ENCODE measurements around the gene AGPAT2. TPM values are rescaled to one million over a fixed set of nuclear protein-coding genes. Genes with fewer than 3 reads are reported as not detected.
"Not testable (repeated sequence)": the region's sequence is repeated elsewhere in the genome, so short reads cannot be mapped to it uniquely, and the experiment has no call there.

The AGPAT2 gene
- total RNA-seq, 4 donors from 2014 or later, result 28.8 to 43.6 (median 38.4) TPM

DNA sequence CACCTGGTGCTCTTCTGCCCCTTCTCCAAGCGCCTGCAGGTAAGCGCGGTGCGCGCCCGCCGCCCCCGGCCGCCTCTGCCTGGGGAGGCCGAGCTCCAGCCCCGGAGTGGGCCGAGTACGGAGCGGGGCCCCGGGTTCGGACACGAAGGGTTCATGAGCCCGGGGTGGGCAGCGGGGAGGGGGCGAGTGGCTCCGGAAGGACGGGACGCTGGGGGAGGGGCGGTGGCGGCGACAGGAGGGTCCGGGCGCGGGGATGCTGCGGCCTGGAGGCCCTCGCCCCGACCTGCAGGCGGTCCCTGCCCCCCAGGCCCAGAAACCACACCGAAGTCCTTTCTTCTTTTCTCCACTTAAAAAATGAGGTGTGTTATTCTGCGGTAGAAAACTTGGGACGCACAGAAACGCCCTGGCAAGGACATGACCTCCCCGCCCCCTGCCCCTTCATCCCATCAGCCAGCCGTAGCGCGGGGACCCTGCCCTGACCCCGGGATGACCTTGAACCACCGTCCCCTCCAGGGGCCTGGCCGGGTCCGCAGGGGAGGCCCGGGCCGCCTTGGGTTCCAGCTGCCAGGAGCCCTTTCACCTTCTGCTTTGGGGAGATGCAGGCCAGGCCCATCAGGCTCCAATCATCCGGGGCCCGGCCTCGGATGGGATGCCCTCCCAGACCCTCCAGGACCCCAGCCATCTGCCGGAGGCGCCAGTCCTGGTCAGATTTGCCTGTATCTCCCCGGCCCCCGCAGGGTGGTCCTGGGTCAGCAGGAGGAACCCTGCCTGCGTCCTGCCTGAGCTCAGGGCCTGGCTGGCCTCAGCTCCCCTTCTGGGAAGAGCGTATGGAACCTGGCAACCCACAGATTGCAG is 25.7 kb upstream of the AGPAT2 start:
- H3K36me3 ChIP-seq, result no peaks in the 10 kb centered on the region
- H3K4me1 ChIP-seq, result peaks cover 0 to 28% (median 14%) of the 10 kb centered on the region in 3 donors
- TF ChIP-seq EP300 (IDR thresholded peaks at IDR 0.05), result no peak
- no peak for TF ChIP-seq POLR2AphosphoS5 (IDR thresholded peaks at IDR 0.05)
- TF ChIP-seq POLR2A (IDR thresholded peaks at IDR 0.05), result no peak
- TF ChIP-seq, protein P1, sequence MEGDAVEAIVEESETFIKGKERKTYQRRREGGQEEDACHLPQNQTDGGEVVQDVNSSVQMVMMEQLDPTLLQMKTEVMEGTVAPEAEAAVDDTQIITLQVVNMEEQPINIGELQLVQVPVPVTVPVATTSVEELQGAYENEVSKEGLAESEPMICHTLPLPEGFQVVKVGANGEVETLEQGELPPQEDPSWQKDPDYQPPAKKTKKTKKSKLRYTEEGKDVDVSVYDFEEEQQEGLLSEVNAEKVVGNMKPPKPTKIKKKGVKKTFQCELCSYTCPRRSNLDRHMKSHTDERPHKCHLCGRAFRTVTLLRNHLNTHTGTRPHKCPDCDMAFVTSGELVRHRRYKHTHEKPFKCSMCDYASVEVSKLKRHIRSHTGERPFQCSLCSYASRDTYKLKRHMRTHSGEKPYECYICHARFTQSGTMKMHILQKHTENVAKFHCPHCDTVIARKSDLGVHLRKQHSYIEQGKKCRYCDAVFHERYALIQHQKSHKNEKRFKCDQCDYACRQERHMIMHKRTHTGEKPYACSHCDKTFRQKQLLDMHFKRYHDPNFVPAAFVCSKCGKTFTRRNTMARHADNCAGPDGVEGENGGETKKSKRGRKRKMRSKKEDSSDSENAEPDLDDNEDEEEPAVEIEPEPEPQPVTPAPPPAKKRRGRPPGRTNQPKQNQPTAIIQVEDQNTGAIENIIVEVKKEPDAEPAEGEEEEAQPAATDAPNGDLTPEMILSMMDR (IDR thresholded peaks at IDR 0.05), result no peak
- ATAC-seq, result no peak
- H3K27me3 ChIP-seq, result peaks cover 51% of the 10 kb centered on the region
- 0% methylated on average over 6 of the region's 56 CpGs; no CpG with 5 or more reads in 1 of the 2 donors for WGBS, 2 donors (ENCODE audit: low coverage in 1 of 2)
- peak overlapping the region; percentile 60 to 65 for H3K4me3 ChIP-seq
- H3K9me3 ChIP-seq, result no peaks in the 10 kb centered on the region
- H3K27ac ChIP-seq, result peak overlapping the region in 3 of 4 donors; percentile 42 to 80 (median 79)

DNA sequence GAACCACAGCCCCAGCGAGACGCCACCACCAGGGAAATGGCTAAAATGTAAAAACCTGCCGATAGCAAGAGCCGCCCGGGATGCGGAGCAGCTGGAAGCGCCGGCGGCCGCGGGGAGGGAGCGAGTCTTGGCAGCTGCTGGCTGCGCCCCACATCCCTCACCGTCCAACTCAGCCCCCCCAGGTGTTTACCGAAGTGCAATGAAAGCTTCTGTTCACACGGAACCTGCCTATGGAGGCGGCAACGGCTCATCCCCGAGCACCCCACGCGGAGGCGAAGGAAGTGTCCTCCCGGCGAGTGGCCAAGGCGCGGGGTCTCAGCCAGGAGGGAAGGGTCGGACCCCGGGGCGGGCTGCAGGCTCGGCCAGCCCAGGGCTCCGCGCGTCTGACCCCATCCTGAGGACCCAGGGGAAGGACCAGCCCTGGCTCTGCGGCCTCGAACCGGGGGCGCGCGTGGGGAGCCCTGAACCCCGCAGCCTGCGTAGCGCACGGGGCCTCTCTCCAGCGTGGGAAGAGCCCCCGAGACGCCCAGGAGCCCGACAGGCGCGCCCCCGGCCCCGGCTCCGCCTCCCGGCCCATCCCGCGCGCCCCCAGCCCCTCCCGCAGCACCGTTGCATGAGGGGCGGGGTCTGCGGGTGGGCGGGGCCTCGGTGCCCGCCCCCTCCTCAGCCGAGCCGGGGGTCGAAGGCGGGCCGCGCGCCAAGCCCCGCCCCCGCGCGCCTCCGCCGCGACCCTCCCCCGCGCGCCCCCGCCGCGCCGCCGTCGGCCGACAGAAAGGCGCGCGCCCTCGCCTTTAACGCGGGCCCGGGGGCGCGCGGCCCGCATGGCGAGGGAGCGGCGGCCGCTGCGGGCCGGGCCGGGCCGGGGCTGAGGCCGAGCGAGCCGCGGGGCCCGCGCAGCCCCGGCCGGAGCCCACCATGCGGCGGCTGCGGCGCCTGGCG is 24.8 kb upstream of the AGPAT2 start, which contains the start of gene DIPK1B:
TSS of gene DIPK1B (plus strand) at position 822 of the 939 bp plus-strand sequence. CDS start at position 916, 94 bp downstream.
- TF ChIP-seq, protein P1 (IDR thresholded peaks at IDR 0.05), result no peak
- no peak for TF ChIP-seq EP300 (IDR thresholded peaks at IDR 0.05)
- no peak for TF ChIP-seq POLR2AphosphoS5 (IDR thresholded peaks at IDR 0.05)
- TF ChIP-seq POLR2A (IDR thresholded peaks at IDR 0.05), result no peak
- peak within 1 kb of the TSS in 3 of 4 donors; percentile 51 to 80 (median 79) for H3K27ac ChIP-seq
- ATAC-seq, result no peak
- H3K36me3 ChIP-seq, result no peaks in the 10 kb centered on the region
- 8 to 27% methylated on average over 4 to 5 of the region's 119 CpGs for WGBS, 2 donors (ENCODE audit: low coverage in 1 of 2)
- no peaks in the 10 kb centered on the region for H3K9me3 ChIP-seq
- peaks cover 0 to 28% (median 14%) of the 10 kb centered on the region in 3 donors for H3K4me1 ChIP-seq
- H3K27me3 ChIP-seq, result peaks cover 44% of the 10 kb centered on the region
- peak within 1 kb of the TSS; percentile 60 to 65 for H3K4me3 ChIP-seq

DNA sequence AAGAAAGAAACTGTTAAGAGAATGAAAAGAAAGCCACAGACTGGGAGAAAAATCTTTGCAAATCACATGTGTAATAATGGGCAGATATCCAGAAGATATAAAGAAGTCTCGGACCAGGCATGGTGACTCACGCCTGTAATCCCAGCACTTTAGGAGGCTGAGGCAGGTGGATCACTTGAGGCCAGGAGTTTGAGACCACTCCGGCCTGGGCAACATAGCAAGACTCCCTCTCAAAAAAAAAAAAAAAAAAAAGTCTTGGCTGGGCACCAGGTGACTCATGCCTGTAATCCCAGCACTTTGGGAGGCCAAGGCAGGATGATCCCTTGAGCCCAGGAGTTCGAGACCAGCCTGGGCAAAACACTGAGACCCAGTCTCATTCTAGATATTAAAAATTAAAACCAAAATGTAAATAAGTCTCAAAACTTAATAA is 24.0 kb upstream of the AGPAT2 start:
- H3K27ac ChIP-seq, H3K9me3 ChIP-seq, ATAC-seq, H3K36me3 ChIP-seq, H3K4me3 ChIP-seq: not testable (repeated sequence)
- Histone ChIP-seq H3K4me1 (peaks cover 0 to 28% (median 14%) of the 10 kb centered on the region in 3 donors), H3K27me3 (peaks cover 44% of the 10 kb centered on the region)
- 30 to 49% methylated on average over 3 to 4 of the region's 4 CpGs for WGBS, 2 donors (ENCODE audit: low coverage in 1 of 2)

DNA sequence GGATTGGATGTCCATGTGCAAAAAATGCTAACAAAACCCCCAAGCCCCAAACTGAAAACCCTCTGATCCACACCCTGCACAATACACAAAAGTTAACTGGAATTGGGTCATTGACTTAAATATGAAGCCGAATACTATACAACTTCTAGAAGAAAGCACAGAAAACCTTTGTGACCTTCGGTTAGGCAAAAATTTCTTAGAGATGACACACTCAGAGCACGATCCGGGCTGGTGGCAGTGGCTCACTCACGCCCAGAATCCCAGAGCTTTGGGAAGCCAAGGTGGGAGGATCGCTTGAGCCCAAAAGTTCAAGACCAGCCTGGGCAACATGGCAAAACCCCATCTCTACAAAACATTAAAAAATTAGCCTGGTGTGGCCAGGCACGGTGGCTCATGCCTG is 23.3 kb upstream of the AGPAT2 start:
- ATAC-seq, result no peak
- WGBS, 2 donors (ENCODE audit: low coverage in 1 of 2), result 51 to 80% methylated on average over 1 to 3 of the region's 7 CpGs
- no peak for TF ChIP-seq POLR2AphosphoS5 (IDR thresholded peaks at IDR 0.05)
- TF ChIP-seq, protein P1 (IDR thresholded peaks at IDR 0.05), result no peak
- TF ChIP-seq POLR2A (IDR thresholded peaks at IDR 0.05), result no peak
- no peak for TF ChIP-seq EP300 (IDR thresholded peaks at IDR 0.05)
- H3K9me3 ChIP-seq, result no peaks in the 10 kb centered on the region
- H3K36me3 ChIP-seq, result no peaks in the 10 kb centered on the region
- no peak overlapping the region for H3K4me3 ChIP-seq
- peaks cover 0 to 28% (median 14%) of the 10 kb centered on the region in 3 donors for H3K4me1 ChIP-seq
- no peak overlapping the region for H3K27ac ChIP-seq
- H3K27me3 ChIP-seq, result peaks cover 44% of the 10 kb centered on the region

All from gastroesophageal sphincter (tissue), 4 donors.